Brain microvascular endothelial cell (primary cell): ENCODE results near the gene NTRK3.

Experiments used
- DNase-seq: peaks from one replicate; pipeline ENCODE4 v3.0.0-alpha.2; 2020
- H3K27ac ChIP-seq: fragments of 250-450 bp; sonication (Bioruptor Pico); 2 replicates; pipeline ENCODE4 v1.5.1; 2020; ENCODE audit warnings: mild to moderate bottlenecking, moderate library complexity
- H3K27me3 ChIP-seq: fragments of 250-450 bp; sonication (Bioruptor Pico); replicated peaks from 2 replicates; pipeline ENCODE4 v1.5.1; 2020; ENCODE audit warnings: mild to moderate bottlenecking
- H3K36me3 ChIP-seq: fragments of 250-450 bp; sonication (Bioruptor Pico); replicated peaks from 2 replicates; pipeline ENCODE4 v1.5.1; 2020; ENCODE audit warnings: mild to moderate bottlenecking
- H3K4me3 ChIP-seq: 2 replicates; pipeline ENCODE4 v1.5.1; 2011; ENCODE audit warnings: low read depth, mild to moderate bottlenecking, control low read depth, low read length, moderate library complexity
- CTCF ChIP-seq: IDR thresholded peaks from 2 replicates; pipeline ENCODE4 v1.5.1; 2011; ENCODE audit warnings: low read depth, mild to moderate bottlenecking, moderate library complexity, low read length, control low read depth, inconsistent platforms; ENCODE audit errors: missing control alignments
- in situ Hi-C: cut with HindIII; loops from 2 replicates; pipeline ENCODE4 v1.10.0; 2017; ENCODE audit warnings: low sequenced_read_pairs, low pct_ligation_motif_present

NTRK3 gene

GRCh38 chr15:87952736-87953287, 303.7 kb downstream of the NTRK3 start:
- no peaks in the 10 kb centered on the region for H3K36me3 ChIP-seq
- no peak overlapping the region for H3K4me3 ChIP-seq
- no peak overlapping the region for H3K27ac ChIP-seq
- in situ Hi-C loops, result no loop called here
- H3K27me3 ChIP-seq, result no peaks in the 10 kb centered on the region
- TF ChIP-seq CTCF, result no peak
- DNase-seq, result no peak

GRCh38 chr15:87949575-87950223, 306.8 kb downstream of the NTRK3 start:
- TF ChIP-seq CTCF, result no peak

GRCh38 chr15:87949151-87949574, 307.4 kb downstream of the NTRK3 start:
- H3K27ac ChIP-seq, result no peak overlapping the region
- TF ChIP-seq CTCF, result no peak
- no peaks in the 10 kb centered on the region for H3K27me3 ChIP-seq
- in situ Hi-C loops, result no loop called here
- no peak overlapping the region for H3K4me3 ChIP-seq
- H3K36me3 ChIP-seq, result no peaks in the 10 kb centered on the region
- no peak for DNase-seq

More at GRCh38 chr15:87949575-87950223, 306.8 kb downstream of the NTRK3 start:
- Histone ChIP-seq H3K27me3 (no peaks in the 10 kb centered on the region), H3K4me3 (no peak overlapping the region), H3K36me3 (no peaks in the 10 kb centered on the region), H3K27ac (no peak overlapping the region)
- in situ Hi-C loops, result no loop called here
- DNase-seq, result no peak

- Histone ChIP-seq H3K27ac (no peak overlapping the region), H3K36me3 (no peaks in the 10 kb centered on the region), H3K27me3 (no peaks in the 10 kb centered on the region), H3K4me3 (no peak overlapping the region)
- no peak for TF ChIP-seq CTCF
- DNase-seq, result no peak
- in situ Hi-C loops, result no loop called here
Measured at GRCh38 chr15:87947560-87947959, 309.0 kb downstream of the NTRK3 start.

- in situ Hi-C loops, result no loop called here
- Histone ChIP-seq H3K36me3 (no peaks in the 10 kb centered on the region), H3K4me3 (no peak overlapping the region), H3K27ac (no peak overlapping the region), H3K27me3 (no peaks in the 10 kb centered on the region)
- TF ChIP-seq CTCF, result no peak
- no peak for DNase-seq
Measured at GRCh38 chr15:87945246-87945645, 311.3 kb downstream of the NTRK3 start.

GRCh38 chr15:87944691-87945090, 311.8 kb downstream of the NTRK3 start:
- in situ Hi-C loops, result no loop called here
- TF ChIP-seq CTCF, result no peak
- no peak overlapping the region for H3K4me3 ChIP-seq

More at GRCh38 chr15:87944691-87945090, 311.8 kb downstream of the NTRK3 start:
- no peak for DNase-seq
- H3K27me3 ChIP-seq, result no peaks in the 10 kb centered on the region
- H3K36me3 ChIP-seq, result no peaks in the 10 kb centered on the region
- H3K27ac ChIP-seq, result no peak overlapping the region
